SK-N-SH treated with all-trans-retinoic acid at 6 μM for 48 hours (cell line): ENCODE results near the gene CERS2.

Experiments
- ATAC-seq: fragments of 200-7000 bp; cut with Tn5 transposase; 3 replicates; pipeline ENCODE4 v1.9.1; 2020; ENCODE audit warnings: mild to moderate bottlenecking, moderate library complexity
- ARNTL ChIP-seq: fragments of 450-650 bp; formaldehyde crosslinking; IDR thresholded peaks from 2 replicates; pipeline ENCODE4 v1.5.0; 2020; ENCODE audit warnings: low read depth, mild to moderate bottlenecking, moderate library complexity, borderline replicate concordance
- BACH2 ChIP-seq: fragments of 250-450 bp; sonication (Bioruptor Pico); IDR thresholded peaks from 2 replicates; pipeline ENCODE4 v1.9.0; 2021; ENCODE audit warnings: mild to moderate bottlenecking, borderline replicate concordance
- CSDC2 ChIP-seq: fragments of 250-450 bp; sonication (Bioruptor Pico); IDR thresholded peaks from 2 replicates; pipeline ENCODE4 v1.5.0; 2020; ENCODE audit warnings: mild to moderate bottlenecking, moderate library complexity
- ESRRG ChIP-seq: fragments of 250-450 bp; sonication (Bioruptor Pico); IDR thresholded peaks from 2 replicates; pipeline ENCODE4 v1.6.1; 2021; ENCODE audit warnings: mild to moderate bottlenecking
- GLIS3 ChIP-seq: fragments of 250-450 bp; sonication (Bioruptor Pico); IDR thresholded peaks from 2 replicates; pipeline ENCODE4 v1.5.0; 2020; ENCODE audit warnings: mild to moderate bottlenecking, moderate library complexity
- ISL1 ChIP-seq: fragments of 250-450 bp; sonication (Bioruptor Pico); IDR thresholded peaks from 2 replicates; pipeline ENCODE4 v2.1.2; 2022; ENCODE audit warnings: mild to moderate bottlenecking, moderate library complexity
- OSR1 ChIP-seq: fragments of 250-450 bp; sonication (Bioruptor Pico); IDR thresholded peaks from 2 replicates; pipeline ENCODE4 v1.8.0; 2022; ENCODE audit warnings: moderate library complexity, mild to moderate bottlenecking, inconsistent platforms
- PPARA ChIP-seq: fragments of 250-450 bp; sonication (Bioruptor Pico); IDR thresholded peaks from 2 replicates; pipeline ENCODE4 v1.5.0; 2020; ENCODE audit warnings: mild to moderate bottlenecking, borderline replicate concordance
- RARB ChIP-seq: fragments of 250-450 bp; sonication (Bioruptor Pico); IDR thresholded peaks from 2 replicates; pipeline ENCODE4 v1.8.0; 2021; ENCODE audit warnings: mild to moderate bottlenecking, moderate library complexity
- SNAI2 ChIP-seq: fragments of 250-450 bp; sonication (Bioruptor Pico); IDR thresholded peaks from 2 replicates; pipeline ENCODE4 v1.5.0; 2020; ENCODE audit warnings: mild to moderate bottlenecking, moderate library complexity
- TCF4 ChIP-seq: fragments of 250-450 bp; sonication (Bioruptor Pico); IDR thresholded peaks from 2 replicates; pipeline ENCODE4 v1.8.0; 2021; ENCODE audit warnings: mild to moderate bottlenecking, moderate library complexity, borderline replicate concordance
- ZC3H10 ChIP-seq: fragments of 250-450 bp; sonication (Bioruptor Pico); IDR thresholded peaks from 2 replicates; pipeline ENCODE4 v1.5.1; 2021; ENCODE audit warnings: mild to moderate bottlenecking, moderate library complexity
- ZFP3 ChIP-seq: fragments of 250-450 bp; sonication (Bioruptor Pico); IDR thresholded peaks from 2 replicates; pipeline ENCODE4 v1.5.0; 2020; ENCODE audit warnings: mild to moderate bottlenecking, moderate library complexity
- ZFP30 ChIP-seq: fragments of 450-650 bp; formaldehyde crosslinking; IDR thresholded peaks from 2 replicates; pipeline ENCODE4 v1.5.0; 2022; ENCODE audit warnings: mild to moderate bottlenecking, moderate library complexity
- ZNF565 ChIP-seq: fragments of 450-650 bp; formaldehyde crosslinking; conservative IDR thresholded peaks from 2 replicates; pipeline ENCODE4 v1.5.0; 2020; ENCODE audit warnings: low read depth, mild to moderate bottlenecking, moderate library complexity
- ZNF70 ChIP-seq: fragments of 450-650 bp; formaldehyde crosslinking; IDR thresholded peaks from 2 replicates; pipeline ENCODE4 v1.5.0; 2020; ENCODE audit warnings: mild to moderate bottlenecking, moderate library complexity
- ZNF8 ChIP-seq: fragments of 450-650 bp; formaldehyde crosslinking; IDR thresholded peaks from 2 replicates; pipeline ENCODE4 v1.5.0; 2020; ENCODE audit warnings: mild to moderate bottlenecking, moderate library complexity
- TF ChIP-seq, protein P1 (sequence below): fragments of 250-450 bp; sonication (Bioruptor Pico); IDR thresholded peaks from 2 replicates; pipeline ENCODE4 v1.5.1; 2021; ENCODE audit warnings: mild to moderate bottlenecking, moderate library complexity
- TF ChIP-seq, protein P2 (sequence below): fragments of 250-450 bp; sonication (Bioruptor Pico); IDR thresholded peaks from 2 replicates; pipeline ENCODE4 v1.8.0; 2020; ENCODE audit warnings: mild to moderate bottlenecking, moderate library complexity, borderline replicate concordance
- TF ChIP-seq, protein P3 (sequence below): fragments of 250-450 bp; sonication (Bioruptor Pico); IDR thresholded peaks from 2 replicates; pipeline ENCODE4 v1.5.1; 2020; ENCODE audit warnings: low read depth, mild to moderate bottlenecking, moderate library complexity
- TF ChIP-seq, protein P4 (sequence below): fragments of 250-450 bp; sonication (Bioruptor Pico); IDR thresholded peaks from 2 replicates; pipeline ENCODE4 v1.8.0; 2021; ENCODE audit warnings: low read depth, mild to moderate bottlenecking, moderate library complexity, borderline replicate concordance

CERS2 gene

DNA sequence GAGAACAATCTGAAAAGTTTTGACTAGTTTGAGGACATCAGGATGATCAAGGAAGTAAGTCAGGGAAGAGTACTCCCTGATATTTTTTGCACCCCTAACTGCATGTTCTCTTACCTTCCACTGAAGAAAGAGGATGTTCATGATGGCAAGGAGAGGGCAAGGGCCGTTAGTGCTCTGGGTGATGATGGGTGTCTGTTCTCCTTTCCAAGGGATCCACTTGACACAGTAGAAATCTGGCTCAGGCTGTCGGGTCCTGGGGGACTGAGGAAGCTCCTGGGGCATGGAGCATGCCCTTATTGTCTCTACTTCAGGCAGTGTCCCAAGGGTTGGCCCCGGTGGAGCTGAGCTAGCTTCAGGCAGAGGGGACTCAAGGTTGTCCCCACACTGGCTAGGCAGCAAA lies 27.4 kb upstream of the CERS2 start:
- TF ChIP-seq, protein P1, sequence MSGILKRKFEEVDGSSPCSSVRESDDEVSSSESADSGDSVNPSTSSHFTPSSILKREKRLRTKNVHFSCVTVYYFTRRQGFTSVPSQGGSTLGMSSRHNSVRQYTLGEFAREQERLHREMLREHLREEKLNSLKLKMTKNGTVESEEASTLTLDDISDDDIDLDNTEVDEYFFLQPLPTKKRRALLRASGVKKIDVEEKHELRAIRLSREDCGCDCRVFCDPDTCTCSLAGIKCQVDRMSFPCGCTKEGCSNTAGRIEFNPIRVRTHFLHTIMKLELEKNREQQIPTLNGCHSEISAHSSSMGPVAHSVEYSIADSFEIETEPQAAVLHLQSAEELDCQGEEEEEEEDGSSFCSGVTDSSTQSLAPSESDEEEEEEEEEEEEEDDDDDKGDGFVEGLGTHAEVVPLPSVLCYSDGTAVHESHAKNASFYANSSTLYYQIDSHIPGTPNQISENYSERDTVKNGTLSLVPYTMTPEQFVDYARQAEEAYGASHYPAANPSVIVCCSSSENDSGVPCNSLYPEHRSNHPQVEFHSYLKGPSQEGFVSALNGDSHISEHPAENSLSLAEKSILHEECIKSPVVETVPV (CRISPR knock-in tag) = no peak
- no peak for TF ChIP-seq ISL1 (CRISPR knock-in tag)
- TF ChIP-seq, protein P2, sequence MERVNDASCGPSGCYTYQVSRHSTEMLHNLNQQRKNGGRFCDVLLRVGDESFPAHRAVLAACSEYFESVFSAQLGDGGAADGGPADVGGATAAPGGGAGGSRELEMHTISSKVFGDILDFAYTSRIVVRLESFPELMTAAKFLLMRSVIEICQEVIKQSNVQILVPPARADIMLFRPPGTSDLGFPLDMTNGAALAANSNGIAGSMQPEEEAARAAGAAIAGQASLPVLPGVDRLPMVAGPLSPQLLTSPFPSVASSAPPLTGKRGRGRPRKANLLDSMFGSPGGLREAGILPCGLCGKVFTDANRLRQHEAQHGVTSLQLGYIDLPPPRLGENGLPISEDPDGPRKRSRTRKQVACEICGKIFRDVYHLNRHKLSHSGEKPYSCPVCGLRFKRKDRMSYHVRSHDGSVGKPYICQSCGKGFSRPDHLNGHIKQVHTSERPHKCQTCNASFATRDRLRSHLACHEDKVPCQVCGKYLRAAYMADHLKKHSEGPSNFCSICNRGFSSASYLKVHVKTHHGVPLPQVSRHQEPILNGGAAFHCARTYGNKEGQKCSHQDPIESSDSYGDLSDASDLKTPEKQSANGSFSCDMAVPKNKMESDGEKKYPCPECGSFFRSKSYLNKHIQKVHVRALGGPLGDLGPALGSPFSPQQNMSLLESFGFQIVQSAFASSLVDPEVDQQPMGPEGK (CRISPR knock-in tag) = no peak
- TF ChIP-seq ZC3H10 = no peak
- no peak for TF ChIP-seq TCF4 (CRISPR knock-in tag)
- TF ChIP-seq ZFP30 = no peak
- no peak for TF ChIP-seq ZFP3 (CRISPR knock-in tag)
- TF ChIP-seq RARB (CRISPR knock-in tag) = no peak
- no peak for ATAC-seq

DNA sequence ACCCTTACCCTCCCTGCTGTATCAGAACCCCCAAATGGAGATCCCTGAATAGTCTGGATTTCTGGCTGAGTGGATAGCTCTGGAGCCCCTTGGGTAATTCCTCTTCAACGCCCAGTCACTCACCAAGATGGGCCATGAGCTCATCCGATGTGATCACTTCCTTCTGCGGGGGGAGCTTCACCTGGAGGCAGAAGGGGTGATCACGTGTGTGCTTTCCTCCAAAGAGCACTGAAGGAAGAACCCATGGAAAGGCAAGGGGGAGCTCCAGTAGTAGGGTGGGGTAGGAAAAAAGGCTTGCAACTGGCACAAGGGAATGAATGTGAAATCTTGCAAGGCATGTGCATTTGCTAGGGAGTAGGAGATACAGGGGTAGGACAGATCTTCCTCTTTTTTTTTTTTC lies 27.0 kb upstream of the CERS2 start:
- TF ChIP-seq ISL1 (CRISPR knock-in tag) = no peak
- TF ChIP-seq ZFP30 = no peak
- no peak for TF ChIP-seq SNAI2 (CRISPR knock-in tag)
- TF ChIP-seq ARNTL (CRISPR knock-in tag) = no peak
- TF ChIP-seq, protein P2 (CRISPR knock-in tag) = no peak
- no peak for TF ChIP-seq TCF4 (CRISPR knock-in tag)
- no peak for TF ChIP-seq ZC3H10
- TF ChIP-seq ZNF8 (CRISPR knock-in tag) = no peak
- TF ChIP-seq, protein P3, sequence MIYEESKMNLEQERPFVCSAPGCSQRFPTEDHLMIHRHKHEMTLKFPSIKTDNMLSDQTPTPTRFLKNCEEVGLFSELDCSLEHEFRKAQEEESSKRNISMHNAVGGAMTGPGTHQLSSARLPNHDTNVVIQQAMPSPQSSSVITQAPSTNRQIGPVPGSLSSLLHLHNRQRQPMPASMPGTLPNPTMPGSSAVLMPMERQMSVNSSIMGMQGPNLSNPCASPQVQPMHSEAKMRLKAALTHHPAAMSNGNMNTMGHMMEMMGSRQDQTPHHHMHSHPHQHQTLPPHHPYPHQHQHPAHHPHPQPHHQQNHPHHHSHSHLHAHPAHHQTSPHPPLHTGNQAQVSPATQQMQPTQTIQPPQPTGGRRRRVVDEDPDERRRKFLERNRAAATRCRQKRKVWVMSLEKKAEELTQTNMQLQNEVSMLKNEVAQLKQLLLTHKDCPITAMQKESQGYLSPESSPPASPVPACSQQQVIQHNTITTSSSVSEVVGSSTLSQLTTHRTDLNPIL = no peak
- TF ChIP-seq, protein P4, sequence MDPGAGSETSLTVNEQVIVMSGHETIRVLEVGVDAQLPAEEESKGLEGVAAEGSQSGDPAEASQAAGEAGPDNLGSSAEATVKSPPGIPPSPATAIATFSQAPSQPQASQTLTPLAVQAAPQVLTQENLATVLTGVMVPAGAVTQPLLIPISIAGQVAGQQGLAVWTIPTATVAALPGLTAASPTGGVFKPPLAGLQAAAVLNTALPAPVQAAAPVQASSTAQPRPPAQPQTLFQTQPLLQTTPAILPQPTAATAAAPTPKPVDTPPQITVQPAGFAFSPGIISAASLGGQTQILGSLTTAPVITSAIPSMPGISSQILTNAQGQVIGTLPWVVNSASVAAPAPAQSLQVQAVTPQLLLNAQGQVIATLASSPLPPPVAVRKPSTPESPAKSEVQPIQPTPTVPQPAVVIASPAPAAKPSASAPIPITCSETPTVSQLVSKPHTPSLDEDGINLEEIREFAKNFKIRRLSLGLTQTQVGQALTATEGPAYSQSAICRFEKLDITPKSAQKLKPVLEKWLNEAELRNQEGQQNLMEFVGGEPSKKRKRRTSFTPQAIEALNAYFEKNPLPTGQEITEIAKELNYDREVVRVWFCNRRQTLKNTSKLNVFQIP (CRISPR knock-in tag) = no peak
- no peak for TF ChIP-seq CSDC2 (CRISPR knock-in tag)
- TF ChIP-seq ZNF565 (CRISPR knock-in tag) = no peak
- no peak for ATAC-seq

DNA sequence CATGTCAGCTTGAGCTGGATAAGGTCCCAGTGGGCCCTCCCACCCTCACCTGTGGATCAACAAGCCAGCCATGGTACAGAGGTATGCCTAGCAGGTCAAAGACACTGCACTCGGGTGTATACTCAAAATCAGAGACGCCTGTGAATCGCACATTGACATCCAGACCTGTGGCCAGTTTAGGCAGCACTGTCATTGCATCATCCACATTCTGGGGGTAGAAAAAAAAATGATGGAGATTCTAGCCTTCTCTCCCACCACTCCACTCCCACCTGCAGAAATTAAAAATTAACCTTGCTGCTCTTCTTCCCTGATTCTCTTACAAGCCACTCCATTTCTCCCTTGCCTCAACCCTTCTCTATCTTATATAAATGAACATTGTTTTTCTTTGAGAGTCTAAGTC lies 25.8 kb upstream of the CERS2 start:
- ATAC-seq = no peak
- TF ChIP-seq ZC3H10 = no peak

DNA sequence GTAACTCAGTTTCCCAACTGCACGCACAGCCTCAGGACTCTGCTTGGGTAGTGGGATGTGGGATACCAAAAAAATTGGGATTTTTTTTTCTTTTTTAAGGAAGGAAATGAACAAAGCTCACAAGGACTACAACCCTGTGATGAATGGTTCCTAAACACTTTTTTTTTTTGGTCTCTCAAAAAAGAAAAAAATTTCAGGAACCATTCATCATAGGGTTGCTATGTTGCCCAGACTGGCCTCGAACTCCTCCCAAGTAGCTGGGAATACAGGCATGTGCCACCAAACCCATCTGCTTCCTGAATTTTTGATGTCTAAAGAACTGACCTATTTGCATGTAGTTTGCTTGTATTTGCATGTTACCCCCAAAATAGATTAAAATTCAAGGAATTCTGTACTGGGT lies 25.3 kb upstream of the CERS2 start:
- ATAC-seq = no peak
- TF ChIP-seq ZNF565 (CRISPR knock-in tag) (no peak), OSR1 (CRISPR knock-in tag) (no peak), ESRRG (CRISPR knock-in tag) (no peak), ZNF8 (CRISPR knock-in tag) (no peak), ZC3H10 (no peak), ZFP3 (CRISPR knock-in tag) (no peak), ZNF70 (CRISPR knock-in tag) (no peak), ZFP30 (no peak), PPARA (CRISPR knock-in tag) (no peak), GLIS3 (CRISPR knock-in tag) (no peak), CSDC2 (CRISPR knock-in tag) (no peak), SNAI2 (CRISPR knock-in tag) (no peak), RARB (CRISPR knock-in tag) (no peak), BACH2 (CRISPR knock-in tag) (no peak), ISL1 (CRISPR knock-in tag) (no peak)
- TF ChIP-seq, protein P3 = no peak
- TF ChIP-seq, protein P2 (CRISPR knock-in tag) = no peak
- TF ChIP-seq, protein P1 (CRISPR knock-in tag) = no peak
